HCT116 (cell line): Measurements from ENCODE around the gene MKI67.

Source experiments
- CTCF ChIP-seq, 3 experiments: fragments of 200-600 bp in 1 of 3; sonication (generic) in 1 of 3; IDR thresholded peaks in 2 of 3; conservative IDR thresholded peaks in 1 of 3; 2 replicates each; pipeline ENCODE4 v1.5.1; 2012 to 2017; ENCODE audit warnings: low read depth in 2 of 3, low read length in 2 of 3, antibody characterized with exemption in 1 of 3, borderline replicate concordance in 1 of 3, control low read depth in 1 of 3, mild to moderate bottlenecking in 1 of 3, mixed read lengths in 1 of 3, mixed run types in 1 of 3, moderate library complexity in 1 of 3; ENCODE audit not compliant: insufficient read depth in 1 of 3
- POLR2AphosphoS5 ChIP-seq: IDR thresholded peaks from 2 replicates; pipeline ENCODE4 v1.6.1; 2011; ENCODE audit warnings: mild to moderate bottlenecking, low read depth, low read length, moderate library complexity
- SIN3A ChIP-seq: IDR thresholded peaks from 2 replicates; pipeline ENCODE4 v1.6.1; 2012; ENCODE audit warnings: low read depth
- TF ChIP-seq, protein P1 (sequence below): IDR thresholded peaks from 2 replicates; pipeline ENCODE4 v1.6.1; 2012

- TF ChIP-seq, protein P1, sequence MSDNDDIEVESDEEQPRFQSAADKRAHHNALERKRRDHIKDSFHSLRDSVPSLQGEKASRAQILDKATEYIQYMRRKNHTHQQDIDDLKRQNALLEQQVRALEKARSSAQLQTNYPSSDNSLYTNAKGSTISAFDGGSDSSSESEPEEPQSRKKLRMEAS = no peak
- TF ChIP-seq POLR2AphosphoS5 (no peak), CTCF (IDR thresholded peaks at IDR 0.05 in 2 of 3, conservative IDR thresholded peaks at IDR 0.05 in 1 of 3; ENCODE audit: borderline replicate concordance in 1 of 3, insufficient read depth in 1 of 3, low read depth in 2 of 3, low read length in 2 of 3) (no peak), SIN3A (no peak)
Measured at GRCh38 chr10:128063736-128064107, 62.5 kb downstream of the MKI67 start.
